Colonic mucosa (tissue), 4 donors: ENCODE measurements around the gene SPATS2L. TPM values are rescaled to one million over a fixed set of nuclear protein-coding genes. Genes with fewer than 3 reads are reported as not detected.

ENCODE experiments used
- DNase-seq: peaks from one replicate; pipeline ENCODE4 v3.0.0-alpha.2; 2020
- H3K27ac ChIP-seq: fragments of 200-600 bp; one replicate; pipeline ENCODE4 v1.8.0; 2021
- H3K27me3 ChIP-seq: fragments of 200-600 bp; one replicate; pipeline ENCODE4 v1.8.0; 2021
- H3K36me3 ChIP-seq: fragments of 200-600 bp; one replicate; pipeline ENCODE4 v1.8.0; 2021
- H3K4me1 ChIP-seq: fragments of 200-600 bp; one replicate; pipeline ENCODE4 v1.8.0; 2021; ENCODE audit warnings: mild to moderate bottlenecking
- H3K4me3 ChIP-seq: fragments of 200-600 bp; one replicate; pipeline ENCODE4 v1.8.0; 2021
- H3K9ac ChIP-seq, 2 donors: one replicate each; pipeline ENCODE4 v1.7.0; 2013; ENCODE audit warnings: control low read depth in 2 of 2, low read depth in 2 of 2, low read length in 2 of 2
- H3K9me3 ChIP-seq: fragments of 200-600 bp; one replicate; pipeline ENCODE4 v1.8.0; 2021
- CTCF ChIP-seq: fragments of 200-600 bp; IDR thresholded peaks from one replicate; pipeline ENCODE4 v1.8.0; 2022; ENCODE audit warnings: antibody characterized with exemption, mild to moderate bottlenecking
- intact Hi-C: fragments of 100-400 bp; cut with DNase I; formaldehyde crosslinking; loops from one replicate; pipeline ENCODE4 v1.14.1; 2022
- total RNA-seq, 2 donors: library from RNA; stranded (reverse); fragmentation: NEBNext Ultra II Directional in 1 of 2; extraction: Animal tissue kit (Norgen Biotek cat#: 25700) in 1 of 2; gene quantifications; one replicate each; pipeline ENCODE4 v1.2.1, GENCODE V29; 2021
- donor health status: healthy.
- donor health status: DM: no; HTN: no; CAD: no.
- donor health status: DM: no; HTN: no; CAD: no.

The SPATS2L gene
- 100 to 1,000 TPM; 151 to 187 TPM for total RNA-seq

- Histone ChIP-seq H3K9ac (peak within 1 kb of the TSS; percentile 90 to 93), H3K4me3 (peak within 1 kb of the TSS; percentile 78), H3K36me3 (no peaks in the 10 kb centered on the region), H3K4me1 (no peaks in the 10 kb centered on the region), H3K9me3 (no peaks in the 10 kb centered on the region), H3K27ac (peak within 1 kb of the TSS; percentile 92), H3K27me3 (no peaks in the 10 kb centered on the region)
- peak; percentile 82 for DNase-seq
- intact Hi-C loops: loop anchor here (5.0 kb wide), 2 partner anchors 166 to 324 kb away; no protein-coding TSS in a partner anchor
- no peak for TF ChIP-seq CTCF
These were observed at the start of gene SPATS2L for GRCh38 chr2:200306196-200306930. SPATS2L (plus strand) TSS chr2:200306693; CDS start chr2:200389245, 82,552 bp downstream.

GRCh38 chr2:200257570-200257969 is 48.9 kb upstream of the SPATS2L start:
- no peak for DNase-seq
- no peak for TF ChIP-seq CTCF
- no peak overlapping the region for H3K9ac ChIP-seq

GRCh38 chr2:200258081-200258480 is 48.4 kb upstream of the SPATS2L start:
- no peaks in the 10 kb centered on the region for H3K36me3 ChIP-seq
- H3K4me3 ChIP-seq: no peak overlapping the region
- H3K9me3 ChIP-seq: no peaks in the 10 kb centered on the region
- no peak for DNase-seq
- H3K4me1 ChIP-seq: no peaks in the 10 kb centered on the region
- TF ChIP-seq CTCF: no peak
- no peaks in the 10 kb centered on the region for H3K27me3 ChIP-seq
- H3K9ac ChIP-seq: no peak overlapping the region
- intact Hi-C loops: no loop called here
- H3K27ac ChIP-seq: no peak overlapping the region

More at GRCh38 chr2:200257570-200257969, 48.9 kb upstream of the SPATS2L start:
- no peak overlapping the region for H3K4me3 ChIP-seq
- H3K27ac ChIP-seq: no peak overlapping the region
- H3K4me1 ChIP-seq: no peaks in the 10 kb centered on the region
- no peaks in the 10 kb centered on the region for H3K9me3 ChIP-seq
- no peaks in the 10 kb centered on the region for H3K27me3 ChIP-seq
- intact Hi-C loops: no loop called here
- H3K36me3 ChIP-seq: no peaks in the 10 kb centered on the region

GRCh38 chr2:200258881-200259576 is 47.5 kb upstream of the SPATS2L start:
- H3K9ac ChIP-seq: no peak overlapping the region
- no peak for DNase-seq
- H3K27ac ChIP-seq: no peak overlapping the region
- no peaks in the 10 kb centered on the region for H3K27me3 ChIP-seq
- H3K9me3 ChIP-seq: no peaks in the 10 kb centered on the region
- no peaks in the 10 kb centered on the region for H3K36me3 ChIP-seq
- intact Hi-C loops: no loop called here
- no peak for TF ChIP-seq CTCF
- H3K4me1 ChIP-seq: no peaks in the 10 kb centered on the region
- H3K4me3 ChIP-seq: no peak overlapping the region

- H3K9ac ChIP-seq: no peak overlapping the region
- TF ChIP-seq CTCF: no peak
- H3K36me3 ChIP-seq: no peaks in the 10 kb centered on the region
- no peak for DNase-seq
- H3K27me3 ChIP-seq: no peaks in the 10 kb centered on the region
- no peak overlapping the region for H3K27ac ChIP-seq
- H3K4me3 ChIP-seq: no peak overlapping the region
- intact Hi-C loops: no loop called here
- H3K9me3 ChIP-seq: no peaks in the 10 kb centered on the region
- no peaks in the 10 kb centered on the region for H3K4me1 ChIP-seq
These were observed 46.9 kb upstream of the SPATS2L start for GRCh38 chr2:200259577-200259957.
